T-helper 2 cell treated with Interferon-gamma antibody and Interleukin-4, amounts not matched to agents 5 μg/mL and 100 μg/mL, for 36 hours (primary cell): ENCODE measurements around the gene COL23A1.

Source experiments
- DNase-seq: peaks from one replicate; pipeline ENCODE4 v3.0.0; 2021; ENCODE audit warnings: low spot score
- H3K27ac Mint-ChIP-seq: one replicate; pipeline ENCODE4 v1.8.0; 2021; ENCODE audit warnings: mild to moderate bottlenecking, mixed read lengths
- H3K27me3 Mint-ChIP-seq: one replicate; pipeline ENCODE4 v1.8.0; 2021; ENCODE audit warnings: low read depth, mixed read lengths
- H3K36me3 Mint-ChIP-seq: one replicate; pipeline ENCODE4 v1.8.0; 2021; ENCODE audit warnings: low read depth, mixed read lengths
- H3K4me1 Mint-ChIP-seq: one replicate; pipeline ENCODE4 v1.8.0; 2021; ENCODE audit warnings: low read depth, mixed read lengths
- H3K4me3 Mint-ChIP-seq: one replicate; pipeline ENCODE4 v1.8.0; 2022; ENCODE audit warnings: mild to moderate bottlenecking, moderate library complexity, mixed read lengths
- H3K9me3 Mint-ChIP-seq: one replicate; pipeline ENCODE4 v1.8.0; 2021; ENCODE audit warnings: mixed read lengths

Gene COL23A1

GRCh38 chr5:178421699-178422399 is 168.3 kb downstream of the COL23A1 start:
- Mint-ChIP-seq H3K27me3 (peaks cover 3% of the 10 kb centered on the region), H3K4me3 (no peak overlapping the region), H3K4me1 (peaks cover 4% of the 10 kb centered on the region), H3K9me3 (no peaks in the 10 kb centered on the region), H3K36me3 (no peaks in the 10 kb centered on the region), H3K27ac (no peak overlapping the region)
- no peak for DNase-seq

GRCh38 chr5:178421128-178421527 is 169.1 kb downstream of the COL23A1 start:
- H3K4me1 Mint-ChIP-seq, result peaks cover 4% of the 10 kb centered on the region
- no peak for DNase-seq
- peaks cover 3% of the 10 kb centered on the region for H3K27me3 Mint-ChIP-seq
- H3K9me3 Mint-ChIP-seq, result no peaks in the 10 kb centered on the region
- H3K36me3 Mint-ChIP-seq, result no peaks in the 10 kb centered on the region
- H3K4me3 Mint-ChIP-seq, result no peak overlapping the region
- no peak overlapping the region for H3K27ac Mint-ChIP-seq

- H3K9me3 Mint-ChIP-seq, result no peaks in the 10 kb centered on the region
- H3K27ac Mint-ChIP-seq, result no peak overlapping the region
- H3K4me1 Mint-ChIP-seq, result peaks cover 4% of the 10 kb centered on the region
- peaks cover 3% of the 10 kb centered on the region for H3K27me3 Mint-ChIP-seq
- no peaks in the 10 kb centered on the region for H3K36me3 Mint-ChIP-seq
- H3K4me3 Mint-ChIP-seq, result no peak overlapping the region
- DNase-seq, result no peak
These were observed 169.8 kb downstream of the COL23A1 start for GRCh38 chr5:178420354-178420781.

GRCh38 chr5:178419651-178420050 is 170.5 kb downstream of the COL23A1 start:
- Mint-ChIP-seq H3K36me3 (no peaks in the 10 kb centered on the region), H3K27me3 (peaks cover 3% of the 10 kb centered on the region), H3K9me3 (no peaks in the 10 kb centered on the region), H3K27ac (no peak overlapping the region), H3K4me1 (peaks cover 4% of the 10 kb centered on the region), H3K4me3 (no peak overlapping the region)
- no peak for DNase-seq

GRCh38 chr5:178419196-178419595 is 171.0 kb downstream of the COL23A1 start:
- Mint-ChIP-seq H3K4me3 (no peak overlapping the region), H3K27ac (no peak overlapping the region), H3K36me3 (no peaks in the 10 kb centered on the region), H3K9me3 (no peaks in the 10 kb centered on the region), H3K4me1 (peaks cover 4% of the 10 kb centered on the region), H3K27me3 (peaks cover 3% of the 10 kb centered on the region)
- DNase-seq, result no peak

- H3K4me1 Mint-ChIP-seq, result peaks cover 4% of the 10 kb centered on the region
- no peak for DNase-seq
- no peaks in the 10 kb centered on the region for H3K36me3 Mint-ChIP-seq
- no peak overlapping the region for H3K27ac Mint-ChIP-seq
- no peaks in the 10 kb centered on the region for H3K9me3 Mint-ChIP-seq
- H3K4me3 Mint-ChIP-seq, result no peak overlapping the region
- peaks cover 3% of the 10 kb centered on the region for H3K27me3 Mint-ChIP-seq
These were observed 171.7 kb downstream of the COL23A1 start for GRCh38 chr5:178418471-178419010.

GRCh38 chr5:178418031-178418430 is 172.2 kb downstream of the COL23A1 start:
- no peak overlapping the region for H3K27ac Mint-ChIP-seq
- DNase-seq, result no peak
- no peaks in the 10 kb centered on the region for H3K9me3 Mint-ChIP-seq
- peaks cover 4% of the 10 kb centered on the region for H3K4me1 Mint-ChIP-seq
- H3K27me3 Mint-ChIP-seq, result peaks cover 3% of the 10 kb centered on the region
- no peak overlapping the region for H3K4me3 Mint-ChIP-seq
- H3K36me3 Mint-ChIP-seq, result no peaks in the 10 kb centered on the region

- DNase-seq, result no peak
- peaks cover 4% of the 10 kb centered on the region for H3K4me1 Mint-ChIP-seq
- no peaks in the 10 kb centered on the region for H3K36me3 Mint-ChIP-seq
- no peak overlapping the region for H3K27ac Mint-ChIP-seq
- H3K4me3 Mint-ChIP-seq, result no peak overlapping the region
- peaks cover 4% of the 10 kb centered on the region for H3K27me3 Mint-ChIP-seq
- H3K9me3 Mint-ChIP-seq, result no peaks in the 10 kb centered on the region
These were observed 172.8 kb downstream of the COL23A1 start for GRCh38 chr5:178417391-178417811.

- Mint-ChIP-seq H3K9me3 (no peaks in the 10 kb centered on the region), H3K36me3 (no peaks in the 10 kb centered on the region), H3K4me3 (no peak overlapping the region), H3K27me3 (peaks cover 7% of the 10 kb centered on the region), H3K27ac (no peak overlapping the region), H3K4me1 (peaks cover 4% of the 10 kb centered on the region)
- no peak for DNase-seq
These were observed 173.3 kb downstream of the COL23A1 start for GRCh38 chr5:178416919-178417318.

GRCh38 chr5:178416206-178416882 is 173.8 kb downstream of the COL23A1 start:
- Mint-ChIP-seq H3K9me3 (no peaks in the 10 kb centered on the region), H3K27me3 (peaks cover 11% of the 10 kb centered on the region), H3K4me1 (peaks cover 4% of the 10 kb centered on the region), H3K27ac (no peak overlapping the region), H3K4me3 (no peak overlapping the region), H3K36me3 (no peaks in the 10 kb centered on the region)
- no peak for DNase-seq

- Mint-ChIP-seq H3K4me3 (no peak overlapping the region), H3K9me3 (no peaks in the 10 kb centered on the region), H3K27me3 (peaks cover 11% of the 10 kb centered on the region), H3K4me1 (peaks cover 4% of the 10 kb centered on the region), H3K36me3 (no peaks in the 10 kb centered on the region), H3K27ac (no peak overlapping the region)
- DNase-seq, result no peak
These were observed 174.8 kb downstream of the COL23A1 start for GRCh38 chr5:178415353-178415752.

GRCh38 chr5:178413988-178414387 is 176.2 kb downstream of the COL23A1 start:
- H3K4me1 Mint-ChIP-seq, result peaks cover 4% of the 10 kb centered on the region
- H3K27me3 Mint-ChIP-seq, result peaks cover 11% of the 10 kb centered on the region
- H3K27ac Mint-ChIP-seq, result no peak overlapping the region
- H3K4me3 Mint-ChIP-seq, result no peak overlapping the region
- DNase-seq, result no peak
- H3K9me3 Mint-ChIP-seq, result no peaks in the 10 kb centered on the region
- no peaks in the 10 kb centered on the region for H3K36me3 Mint-ChIP-seq

GRCh38 chr5:178411083-178411482 is 179.1 kb downstream of the COL23A1 start:
- H3K27ac Mint-ChIP-seq, result no peak overlapping the region
- no peak for DNase-seq
- no peaks in the 10 kb centered on the region for H3K36me3 Mint-ChIP-seq
- H3K4me3 Mint-ChIP-seq, result no peak overlapping the region
- no peaks in the 10 kb centered on the region for H3K4me1 Mint-ChIP-seq
- peaks cover 8% of the 10 kb centered on the region for H3K27me3 Mint-ChIP-seq
- H3K9me3 Mint-ChIP-seq, result no peaks in the 10 kb centered on the region

- Mint-ChIP-seq H3K27ac (no peak overlapping the region), H3K4me3 (no peak overlapping the region), H3K4me1 (no peaks in the 10 kb centered on the region), H3K9me3 (no peaks in the 10 kb centered on the region), H3K27me3 (peaks cover 8% of the 10 kb centered on the region), H3K36me3 (no peaks in the 10 kb centered on the region)
- no peak for DNase-seq
These were observed 182.5 kb downstream of the COL23A1 start for GRCh38 chr5:178407646-178408045.
